Brain pericyte (primary cell): ENCODE data around the gene LDLRAD4.
"Not testable (repeated sequence)": the region's sequence is repeated elsewhere in the genome, so short reads cannot be mapped to it uniquely, and the experiment has no call there.

Experiments used
- DNase-seq: peaks from one replicate; pipeline ENCODE4 v3.0.0-alpha.2; 2012; ENCODE audit warnings: low read depth, low spot score

The LDLRAD4 gene

DNA sequence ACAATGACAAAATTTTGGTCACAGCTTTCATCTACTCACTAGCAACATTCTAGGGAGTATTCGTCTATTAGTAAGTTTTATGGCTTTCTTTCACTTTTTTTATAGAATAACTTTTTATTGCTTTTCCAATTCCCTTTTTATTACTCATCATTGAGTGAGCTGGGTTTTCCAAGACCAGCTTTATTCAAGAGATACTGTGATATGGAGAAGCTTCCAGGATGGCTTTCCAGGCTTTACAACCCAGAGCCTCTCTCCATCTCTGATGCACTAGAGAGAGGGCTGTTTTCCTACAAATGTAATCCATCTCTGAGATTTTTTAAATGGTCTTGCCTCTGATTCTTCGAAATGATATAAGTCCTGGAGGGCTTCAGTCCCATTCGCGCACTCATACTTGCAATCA, 118.3 kb downstream of the LDLRAD4 start:
- no peak for DNase-seq

DNA sequence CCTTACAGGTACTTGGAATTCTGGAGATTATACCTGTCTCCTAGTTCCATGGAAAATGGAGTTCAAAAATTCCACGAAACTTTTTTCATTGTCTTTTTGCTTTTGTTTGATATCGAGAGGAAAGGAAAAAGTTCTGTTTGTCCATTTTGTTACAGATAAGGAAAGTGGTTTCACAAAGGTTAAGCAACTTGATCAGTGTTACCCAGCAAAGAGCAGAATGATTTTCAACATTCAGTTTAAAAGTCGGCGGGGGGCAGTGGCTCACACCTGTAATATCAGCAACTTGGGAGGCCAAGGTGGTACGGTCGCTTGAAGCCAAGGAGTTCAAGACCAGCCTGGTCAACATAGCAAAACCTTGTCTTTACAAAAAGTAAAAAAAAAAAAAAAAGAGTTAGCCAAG, 118.8 kb downstream of the LDLRAD4 start:
- no peak for DNase-seq

DNA sequence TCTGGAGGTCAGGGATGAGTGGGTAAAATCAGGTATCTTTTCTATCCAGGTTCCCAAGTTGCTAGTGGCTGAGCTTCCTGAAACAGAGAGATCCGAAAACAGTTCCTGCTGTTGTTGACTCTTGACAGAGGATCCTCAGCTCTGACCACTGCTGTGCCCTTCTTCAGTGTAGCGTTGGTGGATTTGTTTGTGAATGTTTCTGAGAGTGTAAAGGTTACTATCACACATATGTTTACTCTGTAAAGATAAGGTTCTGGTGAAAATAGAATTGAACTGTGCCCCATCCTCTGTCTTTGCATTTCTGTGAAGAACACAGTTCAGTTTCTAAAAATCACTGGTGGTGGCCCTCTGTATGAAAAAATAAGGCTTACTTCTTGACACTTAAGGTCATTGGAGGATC, 119.8 kb downstream of the LDLRAD4 start:
- no peak for DNase-seq

DNA sequence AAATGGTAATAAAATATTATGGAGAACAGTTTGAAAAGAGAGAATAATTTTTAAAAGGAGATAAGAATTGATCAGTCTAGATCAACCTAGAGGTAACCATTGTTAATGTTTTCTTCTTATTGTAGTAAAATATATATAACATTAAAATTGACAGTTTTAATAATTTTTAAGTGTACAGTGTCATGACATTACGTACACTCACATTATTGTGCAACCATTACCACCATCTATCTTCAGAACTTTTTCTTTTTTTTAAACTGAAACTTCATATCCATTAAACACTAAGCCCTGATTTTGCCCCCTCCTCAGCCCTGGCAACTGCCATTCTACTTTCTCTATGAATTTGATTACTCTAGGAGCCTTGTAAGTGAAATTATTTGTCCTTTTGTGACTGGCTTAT, 121.1 kb downstream of the LDLRAD4 start:
- DNase-seq, result no peak

DNA sequence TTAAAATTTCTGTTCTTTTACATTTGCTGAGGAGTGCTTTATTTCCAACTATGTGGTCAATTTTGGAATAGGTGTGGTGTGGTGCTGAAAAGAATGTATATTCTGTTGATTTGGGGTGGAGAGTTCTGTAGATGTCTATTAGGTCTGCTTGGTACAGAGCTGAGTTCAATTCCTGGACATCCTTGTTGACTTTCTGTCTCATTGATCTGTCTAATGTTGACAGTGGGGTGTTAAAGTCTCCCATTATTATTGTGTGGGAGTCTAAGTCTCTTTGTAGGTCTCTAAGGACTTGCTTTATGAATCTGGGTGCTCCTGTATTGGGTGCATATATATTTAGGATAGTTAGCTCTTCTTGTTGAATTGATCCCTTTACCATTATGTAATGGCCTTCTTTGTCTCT, 127.9 kb downstream of the LDLRAD4 start:
- not testable (repeated sequence) for DNase-seq

DNA sequence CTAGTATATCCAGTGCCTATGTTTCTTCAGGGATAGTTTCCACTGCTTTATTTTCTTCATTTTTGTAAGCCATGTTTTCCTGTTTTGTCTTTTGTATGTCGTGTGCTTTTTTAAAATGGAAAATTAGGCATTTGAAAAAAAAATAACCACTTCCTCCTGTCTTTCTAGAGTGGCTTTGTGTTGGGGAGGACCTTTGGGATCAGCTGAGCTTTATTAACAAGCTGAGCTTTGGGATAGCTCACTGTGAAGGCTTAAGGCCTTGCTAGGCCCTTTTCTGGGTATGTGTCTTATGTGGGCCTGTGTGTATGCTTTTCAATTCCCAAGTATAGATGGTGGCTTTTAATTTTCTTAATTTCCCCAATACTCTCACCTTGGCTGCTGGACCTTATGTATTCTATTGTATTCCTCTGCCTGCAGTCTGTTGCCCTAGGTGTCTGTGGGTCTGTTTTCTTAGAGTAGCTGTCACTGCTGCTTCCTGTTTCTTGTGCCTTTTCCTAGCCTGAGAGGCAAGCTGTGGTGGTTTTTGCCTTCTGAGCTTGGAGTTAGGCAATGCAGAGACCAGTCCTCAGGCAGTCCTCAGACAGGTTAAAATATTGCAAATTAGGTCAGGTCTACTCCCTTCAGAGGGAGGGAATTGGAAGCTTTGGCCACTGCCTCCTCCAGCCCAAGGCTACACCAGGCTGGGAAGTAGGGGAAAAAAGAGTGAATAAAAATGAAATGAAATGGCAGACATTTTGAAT, 134.7 kb downstream of the LDLRAD4 start:
- DNase-seq, result no peak

DNA sequence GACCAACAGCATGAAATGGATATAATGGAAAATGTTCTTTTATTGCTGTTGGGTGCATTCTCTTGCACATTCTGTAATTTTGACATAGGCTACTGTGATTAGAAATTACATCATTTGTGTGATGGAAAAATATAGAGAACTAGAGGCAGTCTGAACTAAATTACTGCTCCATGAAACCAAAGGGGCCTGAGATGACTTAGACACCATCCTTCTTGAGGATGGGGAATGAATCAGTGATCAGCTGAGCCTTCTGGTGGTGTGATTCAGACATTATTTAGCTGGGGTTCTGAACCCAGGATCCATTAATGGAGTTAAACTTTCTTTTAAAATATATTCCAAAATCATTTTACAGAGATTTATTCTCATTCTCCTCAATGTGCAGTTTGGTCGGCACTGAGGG, 135.8 kb downstream of the LDLRAD4 start:
- DNase-seq, result no peak

DNA sequence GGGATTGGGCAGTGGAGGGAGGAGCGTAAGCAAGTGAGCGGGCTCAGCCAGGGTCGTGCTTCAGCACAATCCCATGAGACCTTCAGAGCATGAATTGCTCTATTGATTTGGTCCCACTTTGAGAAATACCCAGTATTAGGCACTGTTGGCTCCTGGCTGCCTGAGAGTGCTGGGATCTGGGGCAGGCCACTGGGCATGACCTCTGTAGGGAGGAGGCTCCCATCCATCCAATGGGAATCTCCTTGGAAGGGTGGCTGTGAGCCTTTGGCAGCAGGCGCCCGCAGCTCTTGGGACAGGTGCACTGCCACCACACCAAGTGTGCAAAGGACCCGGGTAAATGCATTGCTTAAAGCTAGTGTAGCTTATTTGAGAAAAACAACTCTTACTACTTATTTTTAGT, 137.5 kb downstream of the LDLRAD4 start:
- no peak for DNase-seq

DNA sequence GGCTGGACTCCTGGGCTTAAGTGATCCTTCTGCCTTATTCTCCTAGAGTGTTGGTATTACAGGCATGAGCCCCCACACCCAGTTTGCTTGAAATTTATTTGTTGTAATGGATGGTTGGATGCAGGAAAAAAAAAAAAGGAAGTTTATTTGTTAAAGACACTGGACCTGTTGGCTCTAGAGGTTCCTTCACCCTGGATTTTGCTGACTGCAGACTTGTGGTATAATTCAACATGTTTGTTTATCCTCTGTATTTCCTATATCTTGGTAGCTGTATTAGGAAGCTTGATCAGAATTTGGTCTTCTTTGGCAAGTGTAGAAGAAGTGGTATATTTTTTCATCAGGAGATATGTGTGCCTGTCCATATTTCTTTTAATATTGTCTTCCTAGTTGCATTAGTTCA, 138.7 kb downstream of the LDLRAD4 start:
- DNase-seq, result no peak

DNA sequence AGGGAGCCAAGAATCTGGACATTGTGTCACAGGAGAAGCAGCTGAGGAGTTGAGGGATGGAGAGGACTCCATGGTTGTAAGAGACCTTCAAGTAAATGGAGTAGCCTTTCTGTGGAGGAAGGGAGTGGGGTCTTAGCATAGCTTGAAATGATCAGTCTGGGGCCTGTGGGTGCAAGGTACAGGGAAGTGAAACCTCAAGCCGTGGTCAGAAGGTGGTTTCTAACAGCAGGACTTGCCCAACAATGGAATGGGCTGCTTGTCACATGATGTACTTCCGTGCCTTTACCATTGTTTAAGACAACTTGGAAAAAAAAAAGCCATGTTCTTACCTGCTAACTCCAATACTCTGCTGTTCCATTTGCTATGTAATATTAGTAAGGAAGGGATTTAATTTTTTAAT, 140.7 kb downstream of the LDLRAD4 start:
- no peak for DNase-seq

DNA sequence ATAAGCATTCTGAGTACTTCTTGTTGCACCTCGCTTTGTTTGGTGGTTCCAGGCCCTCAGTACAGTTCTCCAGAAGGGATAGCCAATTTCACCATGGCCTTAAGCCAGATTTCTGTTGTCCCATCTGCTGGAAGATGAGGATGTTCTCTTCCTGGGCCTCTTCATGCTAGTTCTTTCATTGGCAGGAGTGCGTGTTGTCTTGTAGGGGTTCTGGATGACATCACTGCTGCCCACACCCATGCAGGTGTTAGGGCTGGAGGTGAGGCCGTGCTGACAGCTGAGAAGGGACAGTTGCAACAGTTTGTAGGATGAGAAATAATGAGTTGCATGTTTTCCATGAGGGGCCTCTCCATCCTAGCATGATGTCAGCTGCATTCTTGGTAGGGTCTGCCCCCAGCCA, 142.9 kb downstream of the LDLRAD4 start:
- DNase-seq, result no peak

DNA sequence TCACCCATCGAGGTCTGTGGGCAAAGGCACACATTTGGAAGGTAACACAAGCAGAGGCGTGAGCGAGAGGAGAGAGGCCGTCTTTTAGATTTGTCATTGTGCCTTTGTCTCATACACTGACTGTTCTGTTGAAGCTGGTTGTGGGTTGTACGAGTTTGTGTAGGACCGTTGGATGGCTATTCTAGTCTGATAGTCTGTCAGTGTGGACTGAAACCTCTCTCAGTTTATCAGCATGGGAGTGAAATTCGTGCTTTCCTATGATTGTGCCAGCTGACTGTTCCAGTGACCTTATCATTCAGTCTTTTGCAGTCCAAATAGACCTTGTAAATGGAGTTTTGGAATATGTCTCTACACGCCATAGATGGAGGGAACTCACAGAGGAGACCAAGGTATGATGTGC, 143.5 kb downstream of the LDLRAD4 start:
- DNase-seq, result no peak

DNA sequence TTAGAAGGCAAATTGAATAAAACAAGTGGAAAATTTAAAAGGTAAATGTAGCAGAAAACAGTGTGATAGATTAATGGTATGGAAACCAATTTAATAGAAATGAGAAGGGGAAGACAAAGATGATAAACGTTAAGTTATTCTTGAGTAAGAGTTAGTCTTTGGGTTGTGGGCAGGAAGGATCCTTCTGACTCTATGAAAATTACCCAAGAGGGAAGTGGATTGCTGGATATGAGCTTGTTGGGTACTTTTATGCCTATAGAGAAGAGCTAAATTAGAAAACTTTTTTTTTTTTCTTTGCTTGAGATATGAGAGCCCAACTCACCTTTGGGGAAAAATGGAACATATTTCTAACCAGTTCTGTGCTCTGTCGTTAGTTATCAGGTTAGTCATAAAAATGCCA, 144.0 kb downstream of the LDLRAD4 start:
- DNase-seq, result no peak

DNA sequence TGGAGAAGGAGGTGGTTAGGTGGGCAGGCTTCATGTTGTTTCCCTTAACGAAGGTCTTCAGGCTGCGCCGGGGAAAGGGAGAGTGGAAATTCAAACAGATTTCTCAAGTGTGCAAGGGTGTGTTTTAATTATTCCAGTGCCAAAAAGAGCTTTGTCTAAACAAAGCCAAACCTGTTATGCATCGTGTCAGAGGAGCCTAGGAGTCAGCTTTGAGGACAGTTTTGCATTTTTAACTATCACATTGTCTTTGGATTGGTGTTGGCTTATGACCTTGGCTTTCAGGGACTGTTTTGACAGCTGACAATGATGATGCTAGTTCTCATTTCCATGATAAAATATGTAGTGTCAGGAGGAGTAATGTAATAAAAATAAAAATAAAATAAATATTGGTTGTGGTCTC, 144.8 kb downstream of the LDLRAD4 start:
- no peak for DNase-seq

DNA sequence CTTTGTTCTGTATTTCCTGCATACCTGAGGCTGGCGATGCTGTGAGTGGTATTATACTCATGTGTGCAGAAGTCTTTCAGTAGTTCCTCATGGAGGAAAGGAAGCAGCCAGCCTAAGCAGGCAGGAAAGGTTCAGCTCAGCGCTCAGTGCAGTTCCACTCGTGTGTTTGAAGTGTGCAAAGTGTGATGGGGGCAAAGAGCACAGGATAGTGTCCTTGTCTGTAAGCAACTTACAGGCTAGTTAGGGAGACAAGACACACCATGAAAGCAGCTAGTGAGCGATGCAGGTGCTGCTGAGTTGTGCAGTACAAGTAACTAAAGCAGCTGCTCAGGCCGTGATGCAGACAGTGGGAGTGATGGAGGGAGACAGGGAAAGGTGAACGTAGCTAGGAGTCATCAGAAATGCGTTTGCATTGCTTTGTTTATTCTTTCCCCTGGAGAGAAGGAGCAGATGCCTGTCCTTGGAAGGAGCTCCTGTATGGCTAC, 146.2 kb downstream of the LDLRAD4 start:
- DNase-seq, result no peak

DNA sequence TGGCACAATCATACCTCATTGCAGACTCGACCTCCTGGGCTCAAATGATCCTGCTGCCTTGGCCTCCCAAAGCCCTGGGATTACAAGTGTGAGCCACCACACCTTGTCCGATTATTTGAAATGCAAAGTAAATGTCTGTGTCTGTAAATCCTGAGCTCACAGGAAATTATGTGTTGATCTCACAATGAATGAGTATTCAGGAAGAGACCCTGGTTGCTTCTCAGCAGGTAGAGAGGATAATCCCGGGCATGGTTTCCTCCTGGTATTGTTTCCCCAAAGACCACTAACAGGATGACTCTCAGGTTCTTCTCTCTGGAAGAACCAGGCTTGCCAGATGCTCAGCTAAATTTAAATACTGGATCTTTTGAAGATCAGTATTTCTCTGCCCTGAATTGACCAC, 147.6 kb downstream of the LDLRAD4 start:
- DNase-seq, result no peak

DNA sequence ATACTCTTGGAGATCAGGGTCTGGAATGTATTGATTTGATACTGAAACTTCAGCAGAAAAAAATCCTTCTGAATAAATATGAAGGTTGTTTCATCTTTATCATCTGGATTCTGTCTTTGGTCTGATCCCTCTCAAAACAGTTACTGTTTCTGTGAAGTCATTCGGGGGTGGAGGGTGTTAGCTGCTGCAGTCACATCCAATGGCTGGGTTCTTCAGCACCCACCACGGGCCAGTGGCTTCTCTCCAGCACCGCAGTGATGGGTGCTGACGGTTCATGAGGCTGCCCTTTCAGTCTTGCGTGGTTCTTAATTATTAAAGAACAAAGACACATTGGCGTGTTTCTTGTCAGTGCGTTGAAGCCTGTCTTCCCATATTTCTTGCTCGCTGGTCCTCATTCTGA, 148.0 kb downstream of the LDLRAD4 start:
- no peak for DNase-seq

DNA sequence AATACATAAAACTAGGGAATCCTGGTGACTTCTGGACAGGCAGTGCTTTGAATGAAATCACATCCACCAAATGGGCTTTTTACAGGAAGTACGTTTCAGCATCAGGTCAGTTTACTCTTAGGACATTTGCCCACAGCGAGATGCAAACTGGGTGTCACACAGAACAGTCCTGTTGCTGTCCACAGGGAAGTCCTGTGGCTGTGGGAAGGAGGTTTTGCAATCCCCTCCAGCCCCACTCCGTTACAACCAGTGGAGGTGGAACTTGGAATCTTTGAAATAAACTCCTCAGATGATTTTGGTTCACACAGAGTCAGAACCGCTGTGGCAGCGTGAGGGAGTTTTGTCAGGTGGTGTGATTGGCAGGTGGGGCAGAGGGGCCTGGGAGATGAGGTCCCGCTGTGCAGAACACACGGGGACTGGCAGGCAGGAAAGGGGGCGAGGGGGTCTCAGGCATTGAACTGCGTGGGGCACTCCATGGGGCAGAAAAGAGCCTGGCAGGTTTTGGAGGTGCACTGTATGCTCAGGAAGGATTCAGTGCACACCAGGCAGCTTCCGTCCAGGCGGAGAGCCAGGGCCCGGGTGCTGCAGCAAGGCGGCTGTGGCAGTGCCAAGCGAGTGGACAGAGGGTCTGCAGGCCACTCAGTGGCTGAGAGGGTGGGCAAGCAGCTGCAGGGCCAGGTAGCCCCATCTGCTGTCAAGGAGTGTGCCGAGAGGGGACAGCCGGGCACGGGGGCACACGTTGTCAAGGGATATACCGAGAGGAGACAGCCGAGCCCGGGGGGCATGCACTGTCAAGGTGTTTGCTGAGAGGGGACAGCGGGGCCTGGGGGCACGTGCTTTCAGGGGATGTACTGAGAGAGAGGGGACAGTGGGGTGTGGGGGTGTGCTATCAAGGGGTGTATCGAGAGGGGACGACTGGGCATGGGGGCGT, 148.7 kb downstream of the LDLRAD4 start:
- no peak for DNase-seq

DNA sequence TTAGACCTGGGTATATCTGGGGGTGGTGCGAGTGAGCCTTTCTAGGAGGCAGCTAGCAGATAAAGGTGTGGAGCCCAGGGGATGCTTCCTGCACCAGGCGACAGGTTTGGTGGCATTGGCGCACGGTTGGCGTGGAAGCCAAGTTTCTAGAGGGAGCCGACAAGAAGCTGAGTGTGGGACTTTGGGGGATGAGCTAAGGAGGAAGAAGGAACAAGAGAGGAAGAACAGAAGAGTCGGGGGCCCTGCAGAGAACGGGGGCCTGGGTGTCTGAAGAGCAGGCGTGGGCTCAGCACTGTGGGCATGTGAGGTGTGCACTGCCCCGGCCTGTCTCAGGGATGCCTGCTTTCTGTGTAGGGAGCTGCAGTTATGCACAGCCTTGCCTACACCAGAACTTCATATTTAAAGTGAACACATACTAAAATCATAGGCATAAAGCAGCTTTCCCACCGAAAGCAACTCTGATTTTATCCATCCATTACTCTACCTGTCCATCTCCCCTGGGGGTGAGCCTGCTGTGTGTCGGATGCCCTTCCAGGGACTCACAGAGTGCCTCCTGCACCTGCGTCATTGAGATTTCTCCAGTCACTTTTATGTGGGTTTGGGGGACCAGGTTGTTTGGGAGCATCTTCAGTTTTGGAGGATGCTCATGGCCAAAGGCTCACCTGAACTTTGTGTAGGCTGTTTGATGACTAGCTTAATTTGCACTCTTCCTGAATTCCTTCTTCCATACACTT, 149.7 kb downstream of the LDLRAD4 start:
- DNase-seq, result no peak

DNA sequence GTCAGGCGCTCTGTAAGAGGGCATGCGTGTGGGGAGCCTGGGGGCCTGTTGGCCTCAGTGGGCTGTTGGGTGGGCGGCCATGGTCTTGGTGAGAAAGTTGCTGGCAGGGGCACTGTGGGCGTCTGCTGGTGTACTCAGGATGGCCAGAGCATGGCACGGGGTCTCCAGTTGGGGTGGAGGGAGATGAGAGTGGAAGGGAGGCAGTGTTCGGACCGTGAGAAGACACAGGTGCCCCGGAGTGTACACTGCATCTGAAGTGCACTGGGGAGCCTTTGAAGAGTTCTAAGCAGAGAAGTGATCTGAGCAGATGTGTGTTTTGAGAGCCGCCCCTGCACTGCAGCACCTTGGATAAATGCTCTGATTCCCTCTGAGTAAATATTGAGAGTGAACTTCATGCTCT, 150.8 kb downstream of the LDLRAD4 start:
- no peak for DNase-seq

DNA sequence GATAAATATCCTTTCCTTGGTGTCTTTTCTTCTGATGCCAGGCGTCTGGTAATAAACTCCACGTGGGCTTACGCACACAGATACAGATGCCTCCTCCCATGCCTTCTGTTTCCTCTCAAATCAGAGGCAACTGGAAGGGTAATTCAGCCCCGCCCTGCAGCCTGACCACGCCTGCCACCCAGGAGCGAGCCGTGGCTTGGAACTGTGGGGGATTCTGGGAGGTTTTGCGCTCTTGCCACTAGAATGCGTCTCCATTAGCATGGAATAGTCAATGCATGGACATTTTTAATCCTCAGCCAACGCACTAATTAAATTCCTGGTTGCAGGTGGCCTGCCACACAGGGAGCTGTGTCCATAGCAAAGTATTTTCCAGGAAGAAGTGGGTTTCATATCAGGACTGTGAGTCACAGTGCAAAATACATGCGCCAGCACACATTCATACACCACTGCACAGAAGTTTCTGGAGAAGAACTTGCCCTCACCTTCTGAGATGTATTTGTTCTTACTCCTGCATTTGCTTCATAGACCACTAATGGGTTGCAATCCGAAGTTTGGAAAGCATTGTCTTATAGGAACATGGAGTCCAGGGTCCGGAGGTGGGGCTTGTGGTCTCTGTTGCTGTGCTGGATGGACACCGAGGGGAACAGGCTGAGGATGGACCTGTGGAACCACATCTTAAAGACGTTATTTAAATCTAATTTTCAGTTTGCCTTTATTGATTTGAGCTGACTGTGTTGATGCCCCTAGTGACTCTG, 151.4 kb downstream of the LDLRAD4 start:
- no peak for DNase-seq
